ENCODE data around the gene GJA3.

GRCh38 chr13:20140487-20140886, 20.4 kb downstream of the GJA3 start:
- TF ChIP-seq CTCF (conservative IDR thresholded peaks at IDR 0.05 in 1 of 2, IDR thresholded peaks at IDR 0.05 in 1 of 2; ENCODE audit: low read depth in 1 of 2, low read length in 2 of 2), result no peak
- TF ChIP-seq EZH2 (IDR thresholded peaks at IDR 0.05; ENCODE audit: low read length, missing control alignments), result no peak
